Tibial nerve (tissue), 4 donors: ENCODE results near the gene SLC18A2. TPM values are rescaled to one million over a fixed set of nuclear protein-coding genes. Genes with fewer than 3 reads are reported as not detected.

Source experiments
- DNase-seq, 2 donors: peaks; one replicate each; pipeline ENCODE4 v3.0.0-alpha.2; 2019; ENCODE audit warnings: low spot score in 2 of 2
- H3K27ac ChIP-seq, 4 donors: fragments of 200-600 bp; sonication (generic) in 3 of 4; one replicate each; pipeline ENCODE4 v1.5.1; 2017 to 2019; ENCODE audit warnings: mild to moderate bottlenecking in 1 of 4
- H3K27me3 ChIP-seq, 2 donors: fragments of 200-600 bp; sonication (generic) in 1 of 2; one replicate each; pipeline versions ENCODE4 v1.5.1 to v1.6.0; 2017 to 2019
- H3K36me3 ChIP-seq, 3 donors: fragments of 200-600 bp; sonication (generic); one replicate each; pipeline ENCODE4 v1.5.1; 2018 to 2019
- H3K4me1 ChIP-seq, 4 donors: fragments of 200-600 bp; sonication (generic) in 3 of 4; one replicate each; pipeline ENCODE4 v1.5.1; 2017 to 2019
- H3K4me3 ChIP-seq, 4 donors: fragments of 200-600 bp; sonication (generic) in 3 of 4; one replicate each; pipeline ENCODE4 v1.5.1; 2017 to 2019; ENCODE audit warnings: mild to moderate bottlenecking in 1 of 4, moderate library complexity in 1 of 4
- H3K9me3 ChIP-seq, 4 donors: fragments of 200-600 bp; sonication (generic) in 3 of 4; one replicate each; pipeline ENCODE4 v1.5.1; 2017 to 2019
- EP300 ChIP-seq, 2 donors: sonication (generic); formaldehyde crosslinking; IDR thresholded peaks; one replicate each; pipeline ENCODE4 v1.6.1; 2017; ENCODE audit warnings: antibody characterized with exemption in 2 of 2, mild to moderate bottlenecking in 1 of 2
- POLR2A ChIP-seq, 2 donors: fragments of 450-650 bp; IDR thresholded peaks; one replicate each; pipeline ENCODE4 v1.6.1; 2017; ENCODE audit warnings: antibody characterized with exemption in 2 of 2, mild to moderate bottlenecking in 2 of 2, moderate library complexity in 2 of 2
- WGBS, 2 donors: methylation state at CpG; one replicate each; pipeline ENCODE4 v1.1.5; 2018; 5-methylcytosine and 5-hydroxymethylcytosine counted together
- total RNA-seq, 4 donors: library from RNA; depleted of rRNA; stranded (reverse); fragments of >200 nt; gene quantifications; one replicate each; pipeline ENCODE4 v1.1.0, GENCODE V29; 2016
- TF ChIP-seq, protein P1 (sequence below), 5 experiments: fragments of 200-600 bp in 3 of 5; fragments of 450-650 bp in 2 of 5; sonication (generic) in 3 of 5; IDR thresholded peaks; one replicate each; pipeline ENCODE4 v1.5.1; 2016 to 2019; ENCODE audit warnings: antibody characterized with exemption in 5 of 5, mild to moderate bottlenecking in 3 of 5, moderate library complexity in 2 of 5

The SLC18A2 gene
- total RNA-seq, 4 donors from 2014 or later: 0.20 to 0.42 (median 0.22) TPM; not detected in 1

DNA sequence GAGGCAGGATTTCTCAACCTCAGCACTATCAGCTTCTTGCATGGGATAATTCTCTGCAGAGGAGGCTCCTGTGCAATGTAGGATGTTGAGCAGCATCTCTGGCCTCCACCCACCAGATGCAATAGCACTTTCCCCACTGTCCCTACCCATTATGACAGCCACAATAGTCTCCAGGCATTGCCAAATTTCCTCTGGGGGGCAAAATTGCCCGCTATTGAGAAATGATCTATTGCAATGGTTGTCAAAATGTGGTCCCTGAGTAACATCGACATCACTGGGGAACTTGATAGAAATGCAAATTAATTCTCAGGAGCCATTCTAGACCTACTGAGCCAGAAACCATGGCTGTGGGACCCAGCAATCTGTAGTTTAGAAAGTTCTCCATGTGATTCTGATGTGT is 36.6 kb upstream of the SLC18A2 start:
- Histone ChIP-seq H3K36me3 (no peaks in the 10 kb centered on the region), H3K27ac (no peak overlapping the region), H3K27me3 (no peaks in the 10 kb centered on the region), H3K4me3 (no peak overlapping the region), H3K4me1 (no peaks in the 10 kb centered on the region), H3K9me3 (no peaks in the 10 kb centered on the region)
- TF ChIP-seq, protein P1, sequence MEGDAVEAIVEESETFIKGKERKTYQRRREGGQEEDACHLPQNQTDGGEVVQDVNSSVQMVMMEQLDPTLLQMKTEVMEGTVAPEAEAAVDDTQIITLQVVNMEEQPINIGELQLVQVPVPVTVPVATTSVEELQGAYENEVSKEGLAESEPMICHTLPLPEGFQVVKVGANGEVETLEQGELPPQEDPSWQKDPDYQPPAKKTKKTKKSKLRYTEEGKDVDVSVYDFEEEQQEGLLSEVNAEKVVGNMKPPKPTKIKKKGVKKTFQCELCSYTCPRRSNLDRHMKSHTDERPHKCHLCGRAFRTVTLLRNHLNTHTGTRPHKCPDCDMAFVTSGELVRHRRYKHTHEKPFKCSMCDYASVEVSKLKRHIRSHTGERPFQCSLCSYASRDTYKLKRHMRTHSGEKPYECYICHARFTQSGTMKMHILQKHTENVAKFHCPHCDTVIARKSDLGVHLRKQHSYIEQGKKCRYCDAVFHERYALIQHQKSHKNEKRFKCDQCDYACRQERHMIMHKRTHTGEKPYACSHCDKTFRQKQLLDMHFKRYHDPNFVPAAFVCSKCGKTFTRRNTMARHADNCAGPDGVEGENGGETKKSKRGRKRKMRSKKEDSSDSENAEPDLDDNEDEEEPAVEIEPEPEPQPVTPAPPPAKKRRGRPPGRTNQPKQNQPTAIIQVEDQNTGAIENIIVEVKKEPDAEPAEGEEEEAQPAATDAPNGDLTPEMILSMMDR (IDR thresholded peaks at IDR 0.05): no peak
- TF ChIP-seq EP300 (IDR thresholded peaks at IDR 0.05): no peak
- no peak for TF ChIP-seq POLR2A (IDR thresholded peaks at IDR 0.05)
- no peak for DNase-seq
- WGBS, 2 donors: 46 to 70% methylated on average over 2 of the region's 2 CpGs

DNA sequence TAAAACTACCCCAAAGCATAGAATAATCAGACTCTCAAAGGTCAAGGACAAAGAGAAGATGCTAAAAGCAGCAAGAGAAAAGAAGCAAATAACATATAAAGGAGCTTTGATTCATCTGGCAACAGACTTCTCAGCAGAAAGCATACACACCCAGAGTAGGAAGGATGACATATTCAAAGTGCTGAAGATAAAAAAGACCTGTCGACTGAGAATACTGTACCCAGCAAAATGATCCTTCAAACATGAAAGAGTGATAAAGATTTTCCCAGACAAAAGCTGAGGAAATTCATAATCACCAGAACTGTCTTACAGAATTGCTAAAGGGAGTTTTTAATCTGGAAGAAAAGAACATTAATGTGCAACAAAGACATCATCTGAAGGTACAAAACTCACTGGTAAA is 28.7 kb upstream of the SLC18A2 start:
- TF ChIP-seq EP300 (IDR thresholded peaks at IDR 0.05) (no peak), POLR2A (IDR thresholded peaks at IDR 0.05) (no peak)
- TF ChIP-seq, protein P1 (IDR thresholded peaks at IDR 0.05): no peak
- Histone ChIP-seq H3K4me3 (no peak overlapping the region), H3K9me3 (peaks cover 0 to 29% (median 0%) of the 10 kb centered on the region in 4 donors), H3K36me3 (no peaks in the 10 kb centered on the region), H3K27ac (no peak overlapping the region), H3K27me3 (peaks cover 0 to 18% of the 10 kb centered on the region in 2 donors), H3K4me1 (peaks cover 0 to 11% (median 7%) of the 10 kb centered on the region in 4 donors)
- 89 to 90% methylated on average over 1 of the region's 1 CpG for WGBS, 2 donors
- no peak for DNase-seq

GRCh38 chr10:117214401-117214800 is 26.5 kb upstream of the SLC18A2 start:
- peaks cover 0 to 14% (median 8%) of the 10 kb centered on the region in 4 donors for H3K4me1 ChIP-seq
- 38 to 55% methylated on average over 1 of the region's 1 CpG for WGBS, 2 donors
- H3K4me3 ChIP-seq: no peak overlapping the region
- H3K9me3 ChIP-seq: peaks cover 0 to 29% (median 0%) of the 10 kb centered on the region in 4 donors
- H3K36me3 ChIP-seq: no peaks in the 10 kb centered on the region
- peaks cover 0 to 31% of the 10 kb centered on the region in 2 donors for H3K27me3 ChIP-seq
- H3K27ac ChIP-seq: no peak overlapping the region
- TF ChIP-seq, protein P1 (IDR thresholded peaks at IDR 0.05): no peak
- TF ChIP-seq POLR2A (IDR thresholded peaks at IDR 0.05) (no peak), EP300 (IDR thresholded peaks at IDR 0.05) (no peak)
- DNase-seq: no peak

- WGBS, 2 donors: 71 to 88% methylated on average over 2 of the region's 2 CpGs
- DNase-seq: no peak
- Histone ChIP-seq H3K4me3 (no peak overlapping the region), H3K36me3 (no peaks in the 10 kb centered on the region), H3K27ac (no peak overlapping the region), H3K4me1 (peaks cover 0 to 14% (median 8%) of the 10 kb centered on the region in 4 donors), H3K9me3 (peaks cover 0 to 29% (median 0%) of the 10 kb centered on the region in 4 donors), H3K27me3 (peaks cover 0 to 37% of the 10 kb centered on the region in 2 donors)
- TF ChIP-seq EP300 (IDR thresholded peaks at IDR 0.05) (no peak), POLR2A (IDR thresholded peaks at IDR 0.05) (no peak)
- TF ChIP-seq, protein P1 (IDR thresholded peaks at IDR 0.05): no peak
Observed at GRCh38 chr10:117215079-117215478, 25.8 kb upstream of the SLC18A2 start.

GRCh38 chr10:117216028-117216427 is 24.9 kb upstream of the SLC18A2 start:
- WGBS, 2 donors: 63 to 67% methylated on average over 8 to 15 of the region's 15 CpGs
- peaks cover 0 to 44% of the 10 kb centered on the region in 2 donors for H3K27me3 ChIP-seq
- peak overlapping the region in 1 of 4 donors; percentile 48 for H3K4me3 ChIP-seq
- DNase-seq: no peak
- TF ChIP-seq POLR2A (IDR thresholded peaks at IDR 0.05): no peak
- no peak for TF ChIP-seq EP300 (IDR thresholded peaks at IDR 0.05)
- TF ChIP-seq, protein P1 (IDR thresholded peaks at IDR 0.05): no peak
- H3K9me3 ChIP-seq: peaks cover 0 to 26% (median 0%) of the 10 kb centered on the region in 4 donors
- H3K27ac ChIP-seq: no peak overlapping the region
- peaks cover 0 to 14% (median 8%) of the 10 kb centered on the region in 4 donors for H3K4me1 ChIP-seq
- H3K36me3 ChIP-seq: no peaks in the 10 kb centered on the region
